Right atrium auricular region (tissue), 2 donors: ENCODE measurements around the gene C1orf210. TPM values are rescaled to one million over a fixed set of nuclear protein-coding genes. Genes with fewer than 3 reads are reported as not detected.
A peak's percentile ranks its signal among the peaks of the same experiment; 100 is the strongest.

Experiments
- DNase-seq: peaks from one replicate; pipeline ENCODE4 v3.0.0-alpha.2; 2019; ENCODE audit warnings: low spot score
- H3K27ac ChIP-seq, 2 donors: fragments of 200-600 bp; sonication (generic); 1 replicate in 1 of 2; 2 replicates in 1 of 2; pipeline ENCODE4 v1.5.1; 2016 to 2019
- H3K27me3 ChIP-seq, 2 donors: fragments of 200-600 bp; sonication (generic); one replicate each; pipeline versions ENCODE4 v1.5.1 to v1.6.0; 2017 to 2019
- H3K36me3 ChIP-seq: fragments of 200-600 bp; sonication (generic); one replicate; pipeline ENCODE4 v1.5.1; 2016
- H3K4me1 ChIP-seq, 2 donors: fragments of 200-600 bp; sonication (generic); one replicate each; pipeline versions ENCODE4 v1.5.1 to v1.6.0; 2017 to 2019
- H3K4me3 ChIP-seq, 2 donors: fragments of 200-600 bp; sonication (generic); 1 replicate in 1 of 2; 2 replicates in 1 of 2; pipeline ENCODE4 v1.5.1; 2017 to 2019; ENCODE audit warnings: mild to moderate bottlenecking in 1 of 2, moderate library complexity in 1 of 2
- H3K9me3 ChIP-seq, 2 donors: fragments of 200-600 bp; sonication (generic); one replicate each; pipeline ENCODE4 v1.5.1; 2019
- CTCF ChIP-seq, 2 donors: fragments of 200-600 bp; sonication (generic); IDR thresholded peaks; one replicate each; pipeline ENCODE4 v1.5.1; 2019; ENCODE audit warnings: antibody characterized with exemption in 2 of 2
- total RNA-seq, 2 donors: library from RNA; depleted of rRNA; stranded (reverse); fragments of >200 nt; gene quantifications; one replicate each; pipeline ENCODE4 v1.1.0, GENCODE V29; 2016

C1orf210 gene
- total RNA-seq, 2 donors from 2014 or later: not detected

DNA sequence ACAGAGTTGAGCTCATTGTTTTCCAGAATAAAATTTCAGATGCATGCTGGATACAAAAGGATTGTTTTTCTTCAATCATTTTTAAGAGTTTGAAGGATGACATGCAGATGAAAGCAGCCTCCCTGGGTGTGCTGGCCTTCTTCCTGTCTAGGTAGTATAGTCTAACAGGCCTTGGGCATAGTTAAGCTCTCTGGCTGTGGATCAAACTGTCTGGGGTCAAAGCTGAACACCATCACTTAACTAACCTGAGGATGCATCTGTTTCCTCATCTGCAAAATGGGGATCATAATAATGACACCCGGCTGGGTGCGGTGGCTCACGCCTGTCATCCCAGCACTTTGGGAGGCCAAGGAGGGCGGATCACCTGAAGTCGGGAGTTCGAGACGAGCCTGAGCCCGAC, 9.4 kb upstream of the C1orf210 start:
- Histone ChIP-seq H3K27ac (peak overlapping the region; percentile 65 to 71), H3K4me3 (no peak overlapping the region), H3K36me3 (no peaks in the 10 kb centered on the region), H3K27me3 (no peaks in the 10 kb centered on the region), H3K9me3 (no peaks in the 10 kb centered on the region), H3K4me1 (peaks cover 0 to 42% of the 10 kb centered on the region in 2 donors)
- TF ChIP-seq CTCF (IDR thresholded peaks at IDR 0.05): no peak
- no peak for DNase-seq

DNA sequence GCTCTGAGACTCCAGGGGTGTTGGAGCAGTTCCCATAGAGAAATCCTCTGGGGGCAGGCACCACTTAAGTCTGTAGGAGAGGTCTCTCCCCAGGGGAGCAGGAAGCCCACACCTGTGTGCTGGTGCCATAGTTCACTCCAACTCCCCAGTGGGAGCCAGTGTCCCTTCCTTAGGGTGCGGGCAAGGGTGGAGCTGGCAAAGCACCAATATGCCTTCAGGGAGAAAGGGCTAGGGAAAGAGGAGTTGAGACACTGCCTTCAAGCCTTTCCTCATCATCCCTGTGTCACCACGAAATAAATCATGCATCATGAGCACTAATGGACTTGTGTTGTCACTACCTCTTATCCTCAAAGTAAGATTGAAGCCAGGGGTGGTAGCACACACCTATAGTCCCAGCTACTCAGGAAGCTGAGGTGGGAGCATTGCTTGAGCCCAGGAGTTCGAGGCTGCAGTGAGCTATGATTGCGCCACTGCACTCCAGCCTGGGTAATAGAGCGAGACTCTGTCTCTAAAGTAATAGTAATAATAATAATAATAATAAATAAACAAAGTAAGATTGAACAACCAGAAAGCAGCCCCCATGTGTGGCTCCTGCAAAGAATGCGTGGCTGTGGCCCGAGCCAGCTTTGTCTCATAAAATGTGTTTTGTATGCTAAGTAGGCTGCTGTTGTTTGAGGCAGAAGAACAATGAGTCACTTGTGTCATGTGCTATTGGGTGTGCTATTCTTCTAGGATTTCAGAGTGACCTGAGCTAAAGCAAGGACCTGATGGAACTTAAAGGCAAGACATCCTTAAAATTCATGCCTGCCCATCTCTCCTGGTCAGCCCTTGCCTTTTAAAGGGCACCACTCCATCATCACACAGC, 8.7 kb upstream of the C1orf210 start:
- Histone ChIP-seq H3K27me3 (no peaks in the 10 kb centered on the region), H3K36me3 (no peaks in the 10 kb centered on the region), H3K9me3 (no peaks in the 10 kb centered on the region), H3K4me3 (no peak overlapping the region), H3K4me1 (peaks cover 0 to 36% of the 10 kb centered on the region in 2 donors), H3K27ac (peak overlapping the region; percentile 65 to 71)
- no peak for DNase-seq
- no peak for TF ChIP-seq CTCF (IDR thresholded peaks at IDR 0.05)

DNA sequence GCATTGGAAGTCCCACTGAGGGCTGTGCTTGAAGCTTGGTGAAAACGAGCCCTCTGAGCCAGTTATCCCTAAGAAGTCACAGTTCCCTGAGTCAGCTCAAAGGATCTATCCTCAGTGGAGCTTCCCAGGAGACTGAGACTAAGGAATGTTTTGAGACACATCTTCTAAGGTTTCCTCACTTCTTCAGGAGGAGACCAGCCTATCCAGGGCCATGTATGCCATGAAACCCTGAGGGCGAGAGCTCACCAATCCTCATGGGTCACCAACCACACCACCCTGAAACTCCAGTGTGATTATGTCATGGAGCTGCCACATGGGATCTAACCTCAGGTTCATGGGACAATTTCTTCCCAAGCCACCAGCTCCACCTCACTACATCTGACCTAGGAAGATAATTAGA, 7.8 kb upstream of the C1orf210 start:
- H3K9me3 ChIP-seq: no peaks in the 10 kb centered on the region
- H3K36me3 ChIP-seq: no peaks in the 10 kb centered on the region
- TF ChIP-seq CTCF (IDR thresholded peaks at IDR 0.05): no peak
- DNase-seq: no peak
- no peak overlapping the region for H3K4me3 ChIP-seq
- H3K27ac ChIP-seq: peak overlapping the region; percentile 48 to 51
- H3K27me3 ChIP-seq: no peaks in the 10 kb centered on the region
- peaks cover 0 to 36% of the 10 kb centered on the region in 2 donors for H3K4me1 ChIP-seq

GRCh38 chr1:43292679-43293078, 7.3 kb upstream of the C1orf210 start:
- Histone ChIP-seq H3K4me3 (no peak overlapping the region), H3K27ac (no peak overlapping the region), H3K36me3 (no peaks in the 10 kb centered on the region), H3K27me3 (no peaks in the 10 kb centered on the region), H3K9me3 (no peaks in the 10 kb centered on the region), H3K4me1 (peaks cover 0 to 36% of the 10 kb centered on the region in 2 donors)
- DNase-seq: no peak
- TF ChIP-seq CTCF (IDR thresholded peaks at IDR 0.05): no peak

DNA sequence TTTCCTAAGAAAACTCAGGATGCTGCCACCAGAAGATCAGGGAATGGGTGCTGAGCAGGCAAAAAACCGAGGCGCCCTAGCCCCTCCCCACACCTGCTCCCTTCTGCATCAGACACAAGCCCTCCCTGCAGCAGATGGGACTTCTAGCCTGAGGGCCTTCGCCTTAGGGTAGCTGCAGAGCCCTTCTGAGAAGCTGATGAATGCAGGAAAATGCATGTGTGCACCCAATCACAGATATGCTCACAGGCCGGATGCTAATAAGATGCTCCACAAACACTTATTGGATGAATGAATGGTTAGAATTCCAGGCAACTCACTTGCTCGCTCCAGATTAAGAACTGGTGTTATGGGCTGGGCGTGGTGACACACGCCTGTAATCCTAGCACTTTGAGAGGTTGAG, 6.8 kb upstream of the C1orf210 start:
- Histone ChIP-seq H3K4me1 (peaks cover 0 to 36% of the 10 kb centered on the region in 2 donors), H3K4me3 (no peak overlapping the region), H3K27me3 (no peaks in the 10 kb centered on the region), H3K36me3 (no peaks in the 10 kb centered on the region), H3K27ac (no peak overlapping the region), H3K9me3 (no peaks in the 10 kb centered on the region)
- no peak for TF ChIP-seq CTCF (IDR thresholded peaks at IDR 0.05)
- no peak for DNase-seq
